ENCODE data around the gene MAK. TPM values are rescaled to one million over a fixed set of nuclear protein-coding genes. Genes with fewer than 3 reads are reported as not detected.

Gene MAK
- polyA plus RNA-seq, 1 donor (not counting 4 experiments of a cell fraction or from before 2014, with no cell fraction given), result not detected

DNA sequence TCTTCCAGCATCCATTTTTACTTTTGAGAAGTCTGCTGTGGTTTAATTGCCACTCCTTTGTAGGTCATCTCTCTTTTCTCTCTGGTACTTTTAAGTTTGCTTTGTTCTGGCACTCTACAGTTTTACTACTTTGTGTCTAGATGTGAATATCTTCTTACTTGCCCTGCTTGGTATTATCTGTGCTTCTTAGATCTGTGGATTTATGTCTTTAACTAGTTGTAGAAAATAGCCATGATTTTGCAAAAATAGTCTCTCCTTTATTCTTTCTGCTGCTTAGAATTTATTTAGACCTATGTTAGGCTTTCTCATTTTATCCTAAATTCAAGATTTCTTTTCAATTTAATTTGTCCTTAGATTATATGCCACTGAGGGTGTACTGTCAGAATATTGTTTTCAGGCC, 5.2 kb upstream of the MAK start:
- H4K20me1 ChIP-seq (ENCODE audit: control insufficient read depth, extremely low read depth, insufficient read depth, low read length), result no peaks in the 10 kb centered on the region
- no peaks in the 10 kb centered on the region for H3K36me3 ChIP-seq (ENCODE audit: control insufficient read depth in 2 of 2, extremely low read depth in 1 of 2, insufficient read depth in 2 of 2, low read length in 2 of 2)
- H3K4me3 ChIP-seq (ENCODE audit: control insufficient read depth in 2 of 3, extremely low read depth in 1 of 3, insufficient read depth in 2 of 3, low read depth in 1 of 3, low read length in 3 of 3), result no peak overlapping the region
- no peaks in the 10 kb centered on the region for H3K9me3 ChIP-seq (ENCODE audit: control insufficient read depth, low read depth, low read length)
- H3K9me1 ChIP-seq (ENCODE audit: control insufficient read depth, extremely low read depth, insufficient read depth, low read length), result no peaks in the 10 kb centered on the region
- DNase-seq (ENCODE audit: low read depth, low spot score) (no peak), FAIRE-seq (no peak)
- dilution Hi-C loops (cut with MboI; ENCODE audit: extremely low pct_ligation_motif_present, low sequenced_read_pairs), result no loop called here
- H3K4me1 ChIP-seq (ENCODE audit: control insufficient read depth, extremely low read depth, insufficient read depth, low read length), result no peaks in the 10 kb centered on the region
- no peaks in the 10 kb centered on the region for H3K79me2 ChIP-seq (ENCODE audit: control insufficient read depth, insufficient read depth, low read length)
- no peak overlapping the region for H3K27ac ChIP-seq (ENCODE audit: control insufficient read depth, insufficient read depth, low read length)
- no peak overlapping the region for H3K9ac ChIP-seq (ENCODE audit: control insufficient read depth, extremely low read depth, insufficient read depth, low read length)
- no peak for TF ChIP-seq EZH2 (IDR thresholded peaks at IDR 0.05; ENCODE audit: low read length)
- TF ChIP-seq, protein P1, sequence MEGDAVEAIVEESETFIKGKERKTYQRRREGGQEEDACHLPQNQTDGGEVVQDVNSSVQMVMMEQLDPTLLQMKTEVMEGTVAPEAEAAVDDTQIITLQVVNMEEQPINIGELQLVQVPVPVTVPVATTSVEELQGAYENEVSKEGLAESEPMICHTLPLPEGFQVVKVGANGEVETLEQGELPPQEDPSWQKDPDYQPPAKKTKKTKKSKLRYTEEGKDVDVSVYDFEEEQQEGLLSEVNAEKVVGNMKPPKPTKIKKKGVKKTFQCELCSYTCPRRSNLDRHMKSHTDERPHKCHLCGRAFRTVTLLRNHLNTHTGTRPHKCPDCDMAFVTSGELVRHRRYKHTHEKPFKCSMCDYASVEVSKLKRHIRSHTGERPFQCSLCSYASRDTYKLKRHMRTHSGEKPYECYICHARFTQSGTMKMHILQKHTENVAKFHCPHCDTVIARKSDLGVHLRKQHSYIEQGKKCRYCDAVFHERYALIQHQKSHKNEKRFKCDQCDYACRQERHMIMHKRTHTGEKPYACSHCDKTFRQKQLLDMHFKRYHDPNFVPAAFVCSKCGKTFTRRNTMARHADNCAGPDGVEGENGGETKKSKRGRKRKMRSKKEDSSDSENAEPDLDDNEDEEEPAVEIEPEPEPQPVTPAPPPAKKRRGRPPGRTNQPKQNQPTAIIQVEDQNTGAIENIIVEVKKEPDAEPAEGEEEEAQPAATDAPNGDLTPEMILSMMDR (optimal IDR thresholded peaks at IDR 0.05 in 1 of 3, IDR thresholded peaks at IDR 0.05 in 1 of 3, conservative IDR thresholded peaks at IDR 0.05 in 1 of 3; ENCODE audit: extremely low read depth in 1 of 3, insufficient read depth in 2 of 3, low read length in 3 of 3), result no peak
- H2AFZ ChIP-seq (ENCODE audit: control insufficient read depth, low read length), result no peak overlapping the region
- H3K27me3 ChIP-seq (ENCODE audit: control insufficient read depth, extremely low read depth, insufficient read depth, low read length), result no peaks in the 10 kb centered on the region
- no peak overlapping the region for H3K4me2 ChIP-seq (ENCODE audit: control insufficient read depth, extremely low read depth, insufficient read depth, low read depth, low read length)

DNA sequence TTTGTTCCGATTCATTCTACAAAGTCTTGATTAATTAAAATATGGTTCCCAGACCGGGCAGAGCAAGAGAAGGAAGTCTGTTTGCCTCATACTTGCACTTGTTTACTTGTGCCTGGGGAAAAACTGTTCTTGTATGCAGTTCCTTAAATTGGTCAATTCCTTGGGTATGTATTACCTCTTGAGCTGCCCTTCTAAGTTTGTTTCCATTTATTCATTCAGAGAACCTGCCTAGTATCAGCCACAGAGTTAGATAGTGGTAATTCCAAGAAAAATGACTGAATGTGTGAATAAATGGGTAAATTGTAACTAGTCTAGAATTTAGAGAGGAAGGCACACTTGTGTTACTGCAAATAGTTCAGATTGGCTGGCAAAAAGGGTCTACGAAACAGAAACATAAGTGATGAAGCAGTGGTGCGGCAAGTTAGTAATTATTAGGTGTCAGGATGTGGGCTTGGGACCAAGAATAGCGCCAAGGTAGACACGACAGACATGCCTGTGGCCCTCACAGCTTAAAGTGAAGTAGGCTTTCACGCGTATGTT, 525 bp upstream of the MAK start:
- H3K36me3 ChIP-seq (ENCODE audit: control insufficient read depth in 2 of 2, extremely low read depth in 1 of 2, insufficient read depth in 2 of 2, low read length in 2 of 2), result no peaks in the 10 kb centered on the region
- no peaks in the 10 kb centered on the region for H4K20me1 ChIP-seq (ENCODE audit: control insufficient read depth, extremely low read depth, insufficient read depth, low read length)
- H3K4me2 ChIP-seq (ENCODE audit: control insufficient read depth, extremely low read depth, insufficient read depth, low read depth, low read length), result peak overlapping the region; percentile 99
- H3K9me1 ChIP-seq (ENCODE audit: control insufficient read depth, extremely low read depth, insufficient read depth, low read length), result no peaks in the 10 kb centered on the region
- no peaks in the 10 kb centered on the region for H3K79me2 ChIP-seq (ENCODE audit: control insufficient read depth, insufficient read depth, low read length)
- no peaks in the 10 kb centered on the region for H3K9me3 ChIP-seq (ENCODE audit: control insufficient read depth, low read depth, low read length)
- H3K4me1 ChIP-seq (ENCODE audit: control insufficient read depth, extremely low read depth, insufficient read depth, low read length), result peaks cover 3% of the 10 kb centered on the region
- DNase-seq (ENCODE audit: low read depth, low spot score), result no peak
- H3K9ac ChIP-seq (ENCODE audit: control insufficient read depth, extremely low read depth, insufficient read depth, low read length), result peak overlapping the region; percentile 82
- peak overlapping the region; percentile 64 to 85 (median 77) for H3K4me3 ChIP-seq (ENCODE audit: control insufficient read depth in 2 of 3, extremely low read depth in 1 of 3, insufficient read depth in 2 of 3, low read depth in 1 of 3, low read length in 3 of 3)
- peak; percentile 20 for FAIRE-seq
- H3K27ac ChIP-seq (ENCODE audit: control insufficient read depth, insufficient read depth, low read length), result no peak overlapping the region
- peaks cover 20% of the 10 kb centered on the region for H3K27me3 ChIP-seq (ENCODE audit: control insufficient read depth, extremely low read depth, insufficient read depth, low read length)
- TF ChIP-seq, protein P1 (optimal IDR thresholded peaks at IDR 0.05 in 1 of 3, IDR thresholded peaks at IDR 0.05 in 1 of 3, conservative IDR thresholded peaks at IDR 0.05 in 1 of 3; ENCODE audit: extremely low read depth in 1 of 3, insufficient read depth in 2 of 3, low read length in 3 of 3), result no peak
- TF ChIP-seq EZH2 (IDR thresholded peaks at IDR 0.05; ENCODE audit: low read length), result no peak
- dilution Hi-C loops (cut with MboI; ENCODE audit: extremely low pct_ligation_motif_present, low sequenced_read_pairs), result no loop called here
- peak overlapping the region; percentile 67 for H2AFZ ChIP-seq (ENCODE audit: control insufficient read depth, low read length)
